ENCODE data around the gene SMYD3.

SMYD3 gene

DNA sequence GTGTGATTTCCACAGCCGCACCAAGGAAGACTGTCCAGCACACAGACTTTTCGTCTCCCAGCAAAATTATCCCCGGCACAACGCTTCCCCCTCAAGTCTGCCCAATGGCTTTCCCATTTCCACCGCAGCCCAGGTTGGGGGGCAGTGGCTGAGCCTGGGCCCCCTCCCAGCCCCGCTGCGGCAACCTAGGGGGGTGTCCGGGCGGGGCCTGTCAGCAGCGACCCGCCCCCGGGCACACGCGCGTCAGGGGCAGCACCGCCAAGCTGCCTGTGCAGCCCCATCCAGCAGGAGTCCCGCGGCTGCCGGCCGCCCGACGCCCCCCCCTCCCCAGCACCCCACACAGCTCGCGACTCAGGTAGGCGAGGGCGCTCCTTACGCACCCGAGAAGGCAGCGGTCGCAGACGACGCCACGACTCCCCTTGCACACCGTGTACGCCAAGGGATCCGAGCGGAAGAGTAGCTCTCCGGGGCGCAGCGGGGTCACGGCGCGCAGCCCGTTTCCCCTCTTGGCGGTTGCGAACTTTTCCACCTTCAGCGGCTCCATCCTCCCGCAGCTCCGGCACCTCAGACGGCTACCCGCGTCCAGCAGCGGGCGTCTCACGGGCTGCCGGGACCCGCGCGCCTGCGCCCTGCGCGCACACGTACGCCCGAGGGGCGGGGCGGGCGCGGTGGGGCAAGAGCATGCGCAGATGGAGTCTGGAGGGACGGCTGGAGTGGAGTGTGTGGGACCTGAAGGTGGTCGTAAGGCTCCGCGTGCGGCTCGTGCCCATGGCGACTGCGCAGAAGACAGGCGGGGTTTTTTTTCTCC lies at the start of gene SMYD3:
TSS of gene SMYD3 (minus strand) at position 606 of the 808 bp plus-strand sequence.
- peak; percentile 83 for DNase-seq
- in situ Hi-C loops (cut with MboI; ENCODE audit: low pct_unique_long_range_greater_than_20kb, low sequenced_read_pairs): no loop called here

DNA sequence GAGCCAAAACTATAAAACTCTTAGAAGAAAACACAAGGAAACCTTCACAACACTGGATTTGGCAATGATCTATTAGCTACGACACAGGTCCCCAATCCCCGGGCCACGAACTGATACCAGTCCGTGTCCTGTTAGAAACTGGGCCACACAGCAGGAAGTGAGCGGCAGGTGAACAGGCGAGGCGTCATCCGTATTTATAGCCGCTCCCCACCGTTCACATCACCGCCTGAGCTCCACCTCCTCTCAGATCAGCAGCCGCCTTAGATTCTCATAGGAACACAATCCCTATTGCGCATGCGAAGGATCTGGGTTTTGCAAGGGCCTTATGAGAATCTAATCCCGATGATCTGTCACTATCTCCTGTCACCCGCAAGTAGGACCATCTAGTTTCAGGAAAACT lies 47.1 kb upstream of the SMYD3 start:
- DNase-seq: no peak
- in situ Hi-C loops (cut with MboI; ENCODE audit: low pct_unique_long_range_greater_than_20kb, low sequenced_read_pairs): no loop called here

DNA sequence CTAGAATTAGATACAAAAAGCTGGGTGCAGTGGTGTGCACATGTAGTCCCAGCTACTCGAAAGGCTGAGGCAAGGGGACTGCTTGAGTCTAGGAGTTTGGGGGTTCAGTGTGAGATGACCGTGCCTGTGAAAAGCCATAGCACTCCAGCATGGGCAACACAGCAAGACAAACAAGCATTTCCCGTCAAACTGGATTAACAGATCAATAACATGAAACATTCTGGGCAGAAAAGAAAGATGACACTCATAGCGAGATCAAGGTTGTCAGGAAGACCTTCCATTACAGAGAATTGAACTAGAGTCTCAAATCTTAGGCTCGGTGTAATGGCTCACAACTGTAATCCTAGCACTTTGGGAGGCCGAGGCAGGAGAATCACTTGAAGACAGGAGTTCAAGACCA lies 45.0 kb upstream of the SMYD3 start:
- no peak for DNase-seq
- in situ Hi-C loops (cut with MboI; ENCODE audit: low pct_unique_long_range_greater_than_20kb, low sequenced_read_pairs): no loop called here

DNA sequence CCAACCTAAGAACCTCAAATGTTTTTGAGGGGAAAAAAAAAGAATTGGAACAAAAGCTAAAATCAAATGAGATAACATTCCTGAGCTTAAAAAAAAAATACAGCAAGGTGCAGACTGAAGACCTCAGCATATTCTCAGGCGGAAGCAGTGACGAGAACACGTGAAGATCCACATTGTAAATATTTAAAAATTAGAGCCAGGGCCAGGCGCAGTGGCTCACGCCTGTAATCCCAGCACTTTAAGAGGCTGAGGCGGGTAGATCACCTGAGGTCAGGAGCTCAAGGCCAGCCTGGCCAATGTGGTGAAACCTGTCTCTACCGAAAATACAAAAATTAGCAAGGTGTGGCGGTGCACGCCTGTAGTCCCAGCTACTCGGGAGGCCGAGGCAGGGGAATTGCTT lies 43.3 kb upstream of the SMYD3 start:
- in situ Hi-C loops (cut with MboI; ENCODE audit: low pct_unique_long_range_greater_than_20kb, low sequenced_read_pairs): no loop called here
- no peak for DNase-seq

DNA sequence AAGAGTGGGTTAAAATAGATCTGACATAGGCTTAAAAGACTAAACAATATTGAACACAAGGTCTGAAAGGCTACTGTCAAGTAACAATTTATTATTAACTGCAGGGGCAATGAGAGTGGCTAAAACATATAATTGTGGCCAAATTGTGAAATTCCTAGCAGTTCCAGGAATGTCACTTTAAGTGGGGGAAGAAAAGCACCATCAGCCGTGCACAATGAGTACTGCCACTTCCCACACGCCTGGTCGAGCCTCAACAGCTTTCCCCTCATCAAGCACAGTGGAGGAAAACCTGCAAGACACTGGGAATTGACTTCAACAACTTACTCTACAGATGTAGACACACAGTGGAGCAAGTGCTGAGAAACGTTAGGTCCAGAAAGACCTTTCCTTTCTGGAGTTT lies 42.6 kb upstream of the SMYD3 start:
- no peak for DNase-seq
- in situ Hi-C loops (cut with MboI; ENCODE audit: low pct_unique_long_range_greater_than_20kb, low sequenced_read_pairs): no loop called here

DNA sequence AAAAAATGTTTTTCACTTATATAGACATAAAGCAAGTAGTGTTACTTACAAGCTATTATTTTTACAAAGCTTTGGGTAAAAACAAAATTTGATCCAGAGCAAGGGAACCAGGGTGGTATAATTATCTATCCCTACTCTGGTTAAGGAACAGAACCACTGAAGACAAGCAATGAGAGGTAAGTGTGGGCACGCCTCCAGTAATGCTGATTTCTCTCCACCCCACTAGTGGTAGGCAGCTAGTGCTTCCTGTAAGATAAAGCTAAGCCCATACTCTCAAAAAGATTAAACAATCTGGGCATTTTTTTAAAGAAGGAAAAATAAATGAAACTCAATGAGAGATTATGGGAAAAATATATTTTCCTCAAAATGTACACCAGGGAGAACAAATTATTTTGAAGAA lies 36.9 kb upstream of the SMYD3 start:
- DNase-seq: no peak
- in situ Hi-C loops (cut with MboI; ENCODE audit: low pct_unique_long_range_greater_than_20kb, low sequenced_read_pairs): no loop called here

DNA sequence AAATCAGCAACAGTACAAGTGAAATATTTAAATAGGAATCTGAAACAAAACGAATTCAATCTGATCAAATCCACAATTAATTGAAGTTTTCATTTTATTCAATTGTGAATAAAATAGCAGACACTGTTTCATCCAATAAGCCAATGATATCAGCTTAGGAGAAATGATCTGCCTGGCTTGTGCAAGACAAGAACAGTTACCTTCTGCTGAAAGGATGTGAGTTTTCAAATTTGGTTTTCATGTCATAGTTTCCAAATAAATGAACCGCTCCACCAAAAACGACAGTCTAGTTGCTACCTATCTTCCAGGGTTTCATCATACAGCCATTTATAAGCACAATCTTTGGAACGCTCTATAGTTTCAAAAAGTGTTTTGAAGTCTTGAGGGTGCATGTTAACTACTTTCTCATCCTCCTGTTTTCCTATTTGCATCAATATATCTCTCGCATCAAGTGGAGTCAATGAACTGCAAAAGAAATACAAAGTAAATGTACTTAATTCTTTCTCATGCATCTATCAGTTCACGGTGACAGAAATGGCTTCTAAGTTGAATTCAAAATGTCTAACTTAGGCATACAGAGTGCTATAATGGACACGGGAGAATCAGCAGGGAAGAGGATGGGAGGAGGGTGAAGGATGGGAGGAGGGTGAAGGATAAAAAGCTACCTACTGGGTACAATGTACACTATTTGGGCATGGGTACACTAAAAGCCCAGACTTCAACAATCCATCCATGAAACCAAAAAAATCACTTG lies 33.8 kb upstream of the SMYD3 start:
- in situ Hi-C loops (cut with MboI; ENCODE audit: low pct_unique_long_range_greater_than_20kb, low sequenced_read_pairs): no loop called here
- no peak for DNase-seq

DNA sequence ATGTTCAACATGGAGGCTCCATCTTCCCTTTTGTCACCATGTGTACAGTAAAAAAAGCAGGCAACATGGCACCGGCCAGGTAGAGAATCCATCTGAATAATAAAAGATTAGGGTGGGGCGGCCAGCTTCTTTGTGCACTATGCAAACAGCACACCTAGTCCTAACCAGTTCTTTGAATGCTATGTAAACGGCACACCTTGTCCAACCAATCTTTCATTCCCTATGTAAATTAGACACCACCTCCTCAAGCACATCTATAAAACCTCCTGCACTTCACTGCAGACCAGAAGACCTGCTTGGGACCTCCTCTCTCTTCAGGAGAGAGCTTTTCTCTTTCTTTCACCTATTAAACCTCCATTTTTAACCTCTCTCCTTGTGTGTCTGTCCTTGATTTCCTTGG lies 30.8 kb upstream of the SMYD3 start:
- in situ Hi-C loops (cut with MboI; ENCODE audit: low pct_unique_long_range_greater_than_20kb, low sequenced_read_pairs): no loop called here
- DNase-seq: no peak

DNA sequence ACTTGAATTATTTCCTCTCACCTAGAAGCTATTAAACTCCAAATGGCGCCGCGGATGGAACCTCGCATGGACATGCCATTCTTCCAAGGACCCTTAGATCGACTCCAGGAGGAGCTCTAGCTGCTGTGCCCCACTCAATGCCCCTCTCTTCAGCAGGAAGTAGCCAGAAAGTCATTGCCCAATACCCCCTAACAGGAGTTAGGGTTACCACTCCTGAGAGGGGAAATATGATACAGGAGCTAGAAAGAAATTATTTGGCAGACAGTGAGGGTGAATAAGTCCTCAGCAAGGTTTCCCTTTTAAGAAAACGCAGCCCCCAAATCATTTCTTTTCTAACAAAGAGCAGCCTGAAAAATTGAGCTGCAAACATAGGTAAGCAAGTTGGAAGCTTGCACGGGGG lies 30.4 kb upstream of the SMYD3 start:
- in situ Hi-C loops (cut with MboI; ENCODE audit: low pct_unique_long_range_greater_than_20kb, low sequenced_read_pairs): no loop called here
- no peak for DNase-seq

DNA sequence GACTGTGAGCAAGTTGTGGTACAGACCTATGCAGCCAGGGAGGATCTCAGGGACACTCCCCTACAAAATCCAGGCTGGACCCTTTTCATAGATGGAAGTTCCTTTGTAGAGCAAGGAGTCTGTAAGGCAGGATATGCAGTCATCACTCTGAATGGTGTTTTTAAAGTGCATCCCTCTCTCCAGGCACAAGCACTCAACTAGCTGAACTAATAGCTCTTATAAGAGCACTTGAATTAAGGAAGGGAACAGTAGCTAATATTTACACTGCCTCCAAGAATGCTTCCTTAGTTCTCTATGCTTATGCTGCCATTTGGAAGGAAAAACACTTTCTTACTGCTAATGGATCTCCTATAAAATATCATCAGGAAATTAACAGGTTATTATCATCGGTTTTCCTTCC lies 27.0 kb upstream of the SMYD3 start:
- no peak for DNase-seq
- in situ Hi-C loops (cut with MboI; ENCODE audit: low pct_unique_long_range_greater_than_20kb, low sequenced_read_pairs): no loop called here

DNA sequence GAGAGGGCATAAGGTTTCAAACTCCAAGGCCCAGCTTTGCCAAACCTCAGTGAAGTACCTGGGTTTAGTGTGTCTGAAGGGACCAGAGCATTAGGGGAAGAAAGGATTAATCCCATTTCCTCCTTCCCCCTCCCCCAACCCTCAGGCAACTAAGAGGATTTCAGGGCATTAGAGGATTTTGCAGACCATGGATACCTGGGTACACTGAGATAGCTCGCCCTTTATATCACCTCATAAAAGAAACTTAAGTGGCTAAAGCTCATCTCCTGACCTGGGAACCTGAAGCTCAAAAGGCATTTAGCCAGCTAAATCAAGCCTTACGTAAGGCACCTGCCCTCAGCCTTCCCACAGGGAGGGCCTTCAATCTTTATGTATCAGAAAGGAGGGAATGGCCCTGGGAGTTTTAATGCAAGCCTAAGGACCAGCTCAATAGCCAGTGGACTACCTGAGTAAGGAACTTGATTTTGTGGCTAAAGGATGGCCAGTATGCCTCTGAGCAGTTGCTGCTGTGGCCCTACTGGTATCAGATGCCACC lies 26.4 kb upstream of the SMYD3 start:
- DNase-seq: no peak
- in situ Hi-C loops (cut with MboI; ENCODE audit: low pct_unique_long_range_greater_than_20kb, low sequenced_read_pairs): no loop called here

DNA sequence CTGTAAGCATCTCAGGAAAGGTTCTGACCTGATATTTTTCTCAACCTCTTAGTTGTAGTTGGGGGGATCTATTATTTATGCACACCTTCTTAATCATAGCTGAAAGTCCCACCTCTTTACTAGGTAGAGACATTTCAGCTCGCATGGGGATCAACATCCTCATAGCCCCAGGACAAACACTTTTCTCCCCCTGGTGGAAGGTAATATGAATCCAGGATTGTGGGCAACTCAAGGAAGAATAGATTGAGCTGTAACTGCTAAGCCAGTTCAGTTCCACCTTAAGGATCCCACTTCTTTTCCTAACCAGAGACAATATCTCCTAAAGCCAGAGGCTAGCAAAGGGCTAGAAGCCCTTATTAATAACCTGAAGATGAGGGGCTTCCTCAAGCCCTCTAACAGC lies 25.4 kb upstream of the SMYD3 start:
- no peak for DNase-seq

DNA sequence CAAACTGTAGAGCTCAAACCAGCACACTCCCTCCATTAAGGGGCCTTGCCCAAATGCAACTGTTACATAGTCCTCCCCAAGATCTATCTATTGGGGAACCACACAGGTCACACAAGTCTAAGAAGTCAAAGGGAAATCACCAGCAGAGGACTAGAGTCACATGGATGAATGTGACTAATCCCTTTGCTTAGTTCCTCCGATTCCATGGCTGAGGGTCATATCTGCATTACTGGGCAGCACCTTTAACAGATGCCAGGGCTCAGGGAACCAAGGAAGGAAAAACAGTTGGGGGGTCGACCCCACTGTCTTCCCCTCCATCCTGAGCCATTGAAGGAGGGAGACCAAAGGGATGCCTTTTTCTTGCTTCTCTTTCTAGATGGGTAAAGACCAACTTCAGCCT lies 23.4 kb upstream of the SMYD3 start:
- no peak for DNase-seq
- in situ Hi-C loops (cut with MboI; ENCODE audit: low pct_unique_long_range_greater_than_20kb, low sequenced_read_pairs): no loop called here

More for the DNA sequence above, 25.4 kb upstream of the SMYD3 start:
- in situ Hi-C loops (cut with MboI; ENCODE audit: low pct_unique_long_range_greater_than_20kb, low sequenced_read_pairs): no loop called here

DNA sequence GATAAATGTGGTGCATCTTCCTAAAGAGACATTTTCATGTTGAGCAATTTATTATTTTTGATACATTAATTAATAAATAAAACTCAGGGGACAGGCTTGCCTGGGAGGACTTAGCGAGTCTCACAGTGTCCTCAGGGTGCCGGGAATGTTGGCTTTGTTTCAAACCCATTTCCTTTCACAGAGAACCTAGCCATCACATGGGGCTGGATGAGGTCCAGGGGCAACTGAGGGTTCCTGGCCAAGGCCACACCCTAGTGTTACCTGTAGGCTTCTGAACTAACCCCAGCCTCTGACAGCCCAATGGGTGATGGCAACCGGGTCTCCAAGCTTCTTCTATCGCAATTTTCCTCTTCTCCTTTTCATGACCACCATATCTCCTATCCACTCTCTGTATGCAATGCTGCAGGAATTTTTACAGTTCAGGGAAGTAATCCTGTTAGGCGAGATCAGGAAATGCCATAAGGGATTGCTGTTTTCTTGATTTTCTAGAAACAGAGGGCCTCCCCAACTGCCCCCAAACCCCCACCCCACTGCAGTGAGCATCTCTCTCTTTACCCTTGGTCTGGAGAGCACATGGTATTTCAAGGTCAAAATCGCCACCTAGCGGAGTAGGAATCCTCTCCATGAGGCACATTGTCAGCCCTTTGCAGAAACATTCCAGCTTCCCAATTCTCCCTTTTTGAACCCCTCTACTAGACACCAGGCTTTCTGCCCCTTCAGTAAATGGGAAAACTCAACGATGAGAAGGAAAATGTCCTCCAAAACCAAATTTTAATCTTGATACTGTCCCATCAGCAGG lies 22.1 kb upstream of the SMYD3 start:
- DNase-seq: no peak
- in situ Hi-C loops (cut with MboI; ENCODE audit: low pct_unique_long_range_greater_than_20kb, low sequenced_read_pairs): no loop called here

DNA sequence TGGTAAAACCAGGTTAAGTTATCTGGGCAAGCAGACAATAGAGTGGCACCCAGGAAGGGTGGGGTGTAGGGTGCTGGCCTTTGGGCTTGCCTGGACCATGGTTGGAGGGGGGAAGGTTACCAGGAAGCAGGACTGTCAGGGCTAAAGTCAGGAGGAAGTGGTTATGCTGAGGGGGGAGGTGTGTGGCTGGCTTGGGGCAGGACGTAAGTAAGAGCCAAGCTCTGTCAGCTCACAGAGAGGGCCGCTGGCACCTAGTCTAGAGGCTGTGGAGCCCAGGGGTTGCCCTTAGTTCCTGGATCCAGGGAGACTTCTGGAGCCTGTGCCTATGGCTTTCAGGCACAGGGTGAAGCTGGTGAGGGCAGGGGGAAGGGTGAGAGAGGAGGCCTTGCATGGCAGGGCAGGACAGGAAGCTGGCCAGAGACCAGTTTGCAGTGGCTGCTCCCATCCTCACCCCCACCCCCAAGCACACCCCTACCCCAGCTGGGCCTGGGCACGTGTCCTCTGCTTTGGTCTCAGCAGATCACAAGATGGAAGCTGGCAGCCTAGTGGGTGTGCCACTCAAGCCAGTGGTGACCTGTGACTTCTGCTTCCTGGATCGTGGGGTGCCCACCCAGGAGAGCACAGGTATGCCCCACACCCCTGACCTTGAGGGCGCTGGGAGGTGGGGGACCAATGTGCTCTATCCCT lies 20.5 kb upstream of the SMYD3 start:
- peak; percentile 59 for DNase-seq
- in situ Hi-C loops (cut with MboI; ENCODE audit: low pct_unique_long_range_greater_than_20kb, low sequenced_read_pairs): no loop called here

DNA sequence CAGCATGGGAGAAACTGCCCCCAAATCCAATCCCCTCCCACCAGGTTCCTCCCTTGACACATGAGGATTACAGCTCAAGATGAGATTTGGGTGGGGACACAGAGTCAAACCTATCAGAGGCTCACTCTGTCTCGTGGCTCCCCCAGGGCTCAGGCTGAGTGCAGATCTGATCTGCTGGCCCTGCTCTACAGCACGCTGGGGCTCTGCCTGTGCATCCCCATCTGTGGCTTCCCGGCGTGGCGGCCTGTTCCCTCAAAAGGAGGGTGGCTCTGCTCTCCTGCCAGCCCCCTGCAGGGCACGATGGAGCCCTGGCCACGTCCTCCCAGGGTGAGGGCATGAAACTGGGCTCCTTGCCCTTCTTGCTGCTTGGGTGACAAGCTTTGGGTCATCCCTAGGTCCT lies 19.8 kb upstream of the SMYD3 start:
- in situ Hi-C loops (cut with MboI; ENCODE audit: low pct_unique_long_range_greater_than_20kb, low sequenced_read_pairs): no loop called here
- no peak for DNase-seq

DNA sequence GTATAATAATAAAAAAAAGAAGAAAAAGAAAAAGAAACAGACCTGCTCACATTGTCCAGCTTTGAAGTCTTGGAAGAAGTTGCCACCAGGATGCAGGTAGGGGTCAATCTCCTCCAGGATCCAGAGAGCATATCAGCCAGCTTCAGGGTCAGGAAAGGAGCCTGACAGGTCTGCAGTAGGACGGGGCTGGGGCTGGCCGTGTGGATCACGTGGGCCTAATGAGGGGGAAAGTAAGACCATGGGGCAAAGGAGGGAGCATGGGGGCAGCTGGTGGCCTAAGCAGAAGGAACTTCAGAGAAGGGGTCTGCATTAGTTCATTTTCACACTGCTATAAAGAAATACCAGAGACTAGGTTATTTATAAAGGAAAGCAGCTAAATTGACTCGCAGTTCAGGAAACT lies 19.3 kb upstream of the SMYD3 start:
- in situ Hi-C loops (cut with MboI; ENCODE audit: low pct_unique_long_range_greater_than_20kb, low sequenced_read_pairs): no loop called here

DNA sequence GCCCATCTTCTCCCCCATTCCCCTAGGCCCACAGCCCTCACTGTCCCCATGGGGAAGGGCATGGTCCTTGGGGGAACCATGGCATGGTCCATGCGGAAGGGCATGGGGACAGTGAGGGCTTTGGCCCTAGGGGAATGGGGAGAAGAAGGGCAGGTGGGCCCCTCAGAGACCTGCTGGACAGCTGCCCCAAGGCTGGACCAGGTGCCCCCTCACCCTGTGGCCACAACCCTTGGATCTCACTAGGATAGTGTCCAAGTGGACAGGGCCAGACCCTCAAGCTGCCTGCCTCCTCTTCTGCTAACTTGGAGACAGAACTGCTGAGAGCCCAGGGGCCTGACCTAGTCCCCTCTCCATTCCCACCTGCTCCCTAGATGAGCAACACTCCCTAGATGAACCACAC lies 12.4 kb upstream of the SMYD3 start:
- in situ Hi-C loops (cut with MboI; ENCODE audit: low pct_unique_long_range_greater_than_20kb, low sequenced_read_pairs): no loop called here
- no peak for DNase-seq

More for the DNA sequence above, 19.3 kb upstream of the SMYD3 start:
- no peak for DNase-seq

All from KBM-7 (cell line).